GM21723 (cell line): ENCODE data around the gene PFDN1.

Source experiments
- ATAC-seq: cut with Tn5 transposase; IDR thresholded peaks from one replicate; pipeline ENCODE4 v1.9.1; 2021; ENCODE audit warnings: mild to moderate bottlenecking, moderate library complexity; ENCODE audit not compliant: unreplicated experiment

PFDN1 gene

GRCh38 chr5:140240987-140241706, 61.8 kb downstream of the PFDN1 start:
- no peak for ATAC-seq

- ATAC-seq, result no peak
These were observed 62.8 kb downstream of the PFDN1 start for GRCh38 chr5:140239939-140240700.

GRCh38 chr5:140239461-140239860, 63.4 kb downstream of the PFDN1 start:
- no peak for ATAC-seq

GRCh38 chr5:140238756-140239155, 64.1 kb downstream of the PFDN1 start:
- ATAC-seq, result no peak

- ATAC-seq, result no peak
These were observed 65.9 kb downstream of the PFDN1 start for GRCh38 chr5:140236891-140237598.

- ATAC-seq, result no peak
These were observed 66.9 kb downstream of the PFDN1 start for GRCh38 chr5:140235791-140236551.

- no peak for ATAC-seq
These were observed 68.4 kb downstream of the PFDN1 start for GRCh38 chr5:140234377-140234989.

GRCh38 chr5:140232731-140233130, 70.2 kb downstream of the PFDN1 start:
- ATAC-seq, result no peak

- no peak for ATAC-seq
These were observed 72.5 kb downstream of the PFDN1 start for GRCh38 chr5:140230373-140230772.

- ATAC-seq, result no peak
These were observed 74.5 kb downstream of the PFDN1 start for GRCh38 chr5:140228364-140228837.

GRCh38 chr5:140227046-140227445, 75.9 kb downstream of the PFDN1 start:
- no peak for ATAC-seq

GRCh38 chr5:140225396-140225795, 77.5 kb downstream of the PFDN1 start:
- no peak for ATAC-seq

GRCh38 chr5:140224658-140225057, 78.2 kb downstream of the PFDN1 start:
- no peak for ATAC-seq

GRCh38 chr5:140223567-140223966, 79.3 kb downstream of the PFDN1 start:
- no peak for ATAC-seq

GRCh38 chr5:140222416-140222815, 80.5 kb downstream of the PFDN1 start:
- no peak for ATAC-seq

- ATAC-seq, result no peak
These were observed 81.1 kb downstream of the PFDN1 start for GRCh38 chr5:140221697-140222223.

- ATAC-seq, result no peak
These were observed 82.2 kb downstream of the PFDN1 start for GRCh38 chr5:140220698-140221064.

- ATAC-seq, result peak; percentile 44
These were observed 82.7 kb downstream of the PFDN1 start for GRCh38 chr5:140220032-140220697.

GRCh38 chr5:140219068-140219991, 83.6 kb downstream of the PFDN1 start:
- ATAC-seq, result no peak
